HepG2 (cell line): Measurements from ENCODE around the gene STK24. TPM values are rescaled to one million over a fixed set of nuclear protein-coding genes. Genes with fewer than 3 reads are reported as not detected.

Experiments
- ATAC-seq: fragments of 200-7000 bp; cut with Tn5 transposase; 3 replicates; pipeline ENCODE4 v1.9.1; 2020; ENCODE audit warnings: mild to moderate bottlenecking, moderate library complexity
- BruUV-seq: library from RNA; stranded (reverse); fragments of 400-500 nt; replicated peaks from 2 replicates; lab custom pipeline; 2021; lab: Mats Ljungman, UMichigan
- CTCF ChIA-PET: fragments of 300-600 bp; formaldehyde crosslinking; extraction: SDS; loops from one replicate; lab custom pipeline; 2021; ENCODE audit warnings: low total read pairs, inconsistent platforms, low intra/inter-chr PET ratio; lab: Yijun Ruan, JAX
- POLR2A ChIA-PET: fragments of 350-600 bp; sonication (Branson Sonifier 250); formaldehyde crosslinking; loops from one replicate; lab custom pipeline; 2020; ENCODE audit warnings: antibody characterized with exemption, inconsistent platforms; lab: Yijun Ruan, JAX
- DNase-seq: peaks from one replicate; pipeline ENCODE4 v3.0.0-alpha.2; 2015; ENCODE audit warnings: low spot score
- FAIRE-seq: peaks from 3 replicates; lab custom pipeline; 2011; peaks lifted over from hg19 to GRCh38; lab: Jason Lieb, UNC
- H2AFZ ChIP-seq: one replicate; pipeline ENCODE4 v1.6.1; 2011; ENCODE audit warnings: low read length, inconsistent platforms
- H3K27ac ChIP-seq: fragments of 300-600 bp; 3 replicates; pipeline ENCODE4 v1.8.0; 2011; ENCODE audit warnings: mixed run types, mild to moderate bottlenecking, mixed read lengths, low read length, inconsistent platforms; ENCODE audit not compliant: insufficient read depth; ENCODE audit errors: extremely low read length
- H3K27me3 ChIP-seq, 2 experiments: fragments of 200-600 bp in 1 of 2; 2 replicates in 1 of 2; 3 replicates in 1 of 2; pipeline versions ENCODE4 v1.6.0 to v1.8.0; 2011; ENCODE audit warnings: low read length in 2 of 2, mild to moderate bottlenecking in 2 of 2, moderate library complexity in 2 of 2, inconsistent platforms in 1 of 2; ENCODE audit not compliant: insufficient read depth in 2 of 2, control insufficient read depth in 1 of 2
- H3K36me3 ChIP-seq, 2 experiments: fragments of 200-600 bp in 1 of 2; replicated peaks in 1 of 2; 2 replicates in 1 of 2; 3 replicates in 1 of 2; pipeline versions ENCODE4 v1.5.1 to v1.8.0; 2011; ENCODE audit warnings: low read length in 2 of 2, inconsistent platforms in 1 of 2; ENCODE audit not compliant: insufficient read depth in 2 of 2, control insufficient read depth in 1 of 2
- H3K4me1 ChIP-seq: 2 replicates; pipeline ENCODE4 v1.5.1; 2012; ENCODE audit warnings: low read length, inconsistent platforms; ENCODE audit not compliant: insufficient read depth
- H3K4me2 ChIP-seq: 2 replicates; pipeline ENCODE4 v1.6.0; 2011; ENCODE audit warnings: low read depth, low read length, inconsistent platforms
- H3K4me3 ChIP-seq, 3 experiments: fragments of 200-600 bp in 1 of 3; sonication (generic), shearing (Covaris generic) in 1 of 3; replicated peaks in 1 of 3; 2 replicates each; pipeline ENCODE4 v1.5.1; 2011 to 2016; ENCODE audit warnings: low read length in 3 of 3, inconsistent platforms in 2 of 3, low read depth in 2 of 3, mild to moderate bottlenecking in 2 of 3, control low read depth in 1 of 3, mixed read lengths in 1 of 3; ENCODE audit not compliant: insufficient read depth in 1 of 3
- H3K79me2 ChIP-seq: one replicate; pipeline ENCODE4 v1.6.1; 2011; ENCODE audit warnings: low read length, inconsistent platforms; ENCODE audit not compliant: insufficient read depth
- H3K9ac ChIP-seq: 2 replicates; pipeline ENCODE4 v1.6.0; 2011; ENCODE audit warnings: mild to moderate bottlenecking, low read depth, low read length, inconsistent platforms; ENCODE audit not compliant: insufficient read depth
- H3K9me3 ChIP-seq: 2 replicates; pipeline ENCODE4 v1.5.1; 2012; ENCODE audit warnings: mild to moderate bottlenecking, low read length
- H4K20me1 ChIP-seq: 2 replicates; pipeline ENCODE4 v1.6.0; 2011; ENCODE audit warnings: inconsistent platforms, mild to moderate bottlenecking, low read length, moderate library complexity; ENCODE audit not compliant: insufficient read depth
- HHEX ChIP-seq: IDR thresholded peaks from 2 replicates; pipeline ENCODE4 v1.6.1; 2016; ENCODE audit warnings: control low read depth
- JUN ChIP-seq: sonication (generic); formaldehyde crosslinking; IDR thresholded peaks from 2 replicates; pipeline ENCODE4 v1.4.0; 2020; ENCODE audit warnings: mild to moderate bottlenecking, missing genetic modification reagents
- KLF16 ChIP-seq, 2 experiments: sonication (generic) in 1 of 2; formaldehyde crosslinking in 1 of 2; IDR thresholded peaks; 2 replicates each; pipeline versions ENCODE4 v1.6.1 to v1.8.0; 2016 to 2023; ENCODE audit warnings: missing genetic modification reagents in 2 of 2, missing compliant biosample characterization in 1 of 2
- KMT2B ChIP-seq: IDR thresholded peaks from 2 replicates; pipeline ENCODE4 v1.6.1; 2016; ENCODE audit warnings: missing genetic modification reagents, missing compliant biosample characterization
- REL ChIP-seq: sonication (generic); formaldehyde crosslinking; conservative IDR thresholded peaks from 2 replicates; pipeline ENCODE4 v1.8.0; 2022; ENCODE audit warnings: mild to moderate bottlenecking, missing genetic modification reagents, moderate library complexity
- SAP130 ChIP-seq: IDR thresholded peaks from 2 replicates; pipeline ENCODE4 v1.6.1; 2016; ENCODE audit warnings: low read depth
- SMARCC2 ChIP-seq: fragments of 450-650 bp; IDR thresholded peaks from 2 replicates; pipeline ENCODE4 v1.6.1; 2017; ENCODE audit warnings: antibody characterized with exemption, mild to moderate bottlenecking
- ZEB1 ChIP-seq: IDR thresholded peaks from 2 replicates; pipeline ENCODE4 v1.6.1; 2012; ENCODE audit warnings: mild to moderate bottlenecking, low read depth, inconsistent platforms; ENCODE audit not compliant: insufficient replicate concordance
- ZMYM3 ChIP-seq: sonication (generic); formaldehyde crosslinking; IDR thresholded peaks from 2 replicates; pipeline ENCODE4 v1.5.1; 2020; ENCODE audit warnings: mild to moderate bottlenecking, missing genetic modification reagents
- ZNF335 ChIP-seq: sonication (generic); formaldehyde crosslinking; IDR thresholded peaks from 2 replicates; pipeline ENCODE4 v1.4.0; 2020; ENCODE audit warnings: missing genetic modification reagents
- ZNF556 ChIP-seq: sonication (generic); formaldehyde crosslinking; IDR thresholded peaks from 2 replicates; pipeline ENCODE4 v1.4.0; 2020; ENCODE audit warnings: mild to moderate bottlenecking, missing genetic modification reagents, borderline replicate concordance
- WGBS: methylation state at CpG from one replicate; pipeline ENCODE4 v1.1.6; 2017; ENCODE audit warnings: low lambda C conversion rate; 5-methylcytosine and 5-hydroxymethylcytosine counted together
- in situ Hi-C: cut with HindIII; loops from 2 replicates; pipeline ENCODE4 v1.10.0; 2017; ENCODE audit warnings: low pct_unique_long_range_greater_than_20kb; ENCODE audit not compliant: extremely low pct_ligation_motif_present
- intact Hi-C: fragments of 100-400 bp; cut with micrococcal nuclease; formaldehyde crosslinking; loops from one replicate; pipeline ENCODE4 v1.10.0; 2022; ENCODE audit not compliant: unreplicated experiment
- polyA plus RNA-seq, 8 experiments: library from polyadenylated mRNA; depleted of rRNA in 3 of 8; stranded (reverse) in 7 of 8; unstranded in 1 of 8; fragments of >200 nt; fragmentation: Illumina TruSeq in 4 of 8; extraction: Trizol in 4 of 8; gene quantifications; 2 replicates each; pipeline versions ENCODE4 v1.2.1 to v1.2.3, GENCODE V29; 2011 to 2016; ENCODE audit warnings: low read depth in 4 of 8, missing spikeins in 1 of 8, mixed read lengths in 1 of 8; ENCODE audit not compliant: insufficient read depth in 1 of 8
- total RNA-seq, 5 experiments: library from RNA; depleted of rRNA; stranded (reverse); fragments of >200 nt; fragmentation: Illumina TruSeq; extraction: Trizol; gene quantifications; 2 replicates each; pipeline ENCODE4 v1.2.3, GENCODE V29; 2016; ENCODE audit warnings: low read depth in 1 of 5
- TF ChIP-seq, protein P1 (sequence below): sonication (generic); formaldehyde crosslinking; IDR thresholded peaks from 2 replicates; pipeline ENCODE4 v1.8.1; 2023; ENCODE audit warnings: mild to moderate bottlenecking, inconsistent platforms, moderate library complexity, missing genetic modification reagents, borderline replicate concordance
- TF ChIP-seq, protein P2 (sequence below): sonication (generic); formaldehyde crosslinking; IDR thresholded peaks from 2 replicates; pipeline ENCODE4 v1.4.0; 2020; ENCODE audit warnings: missing genetic modification reagents
- TF ChIP-seq, protein P3 (sequence below): sonication (generic); formaldehyde crosslinking; IDR thresholded peaks from 2 replicates; pipeline ENCODE4 v1.4.0; 2020; ENCODE audit warnings: missing genetic modification reagents
- TF ChIP-seq, protein P4 (sequence below): sonication (generic); formaldehyde crosslinking; IDR thresholded peaks from 2 replicates; pipeline ENCODE4 v1.5.1; 2020; ENCODE audit warnings: mild to moderate bottlenecking, missing genetic modification reagents
- TF ChIP-seq, protein P5 (sequence below): sonication (generic); formaldehyde crosslinking; IDR thresholded peaks from 2 replicates; pipeline ENCODE4 v1.5.0; 2020; ENCODE audit warnings: missing genetic modification reagents

The STK24 gene
- total and polyA plus RNA-seq, 2 of the 13 experiments (the other 11 are each of a cell fraction or from before 2014, with no cell fraction given), result 51.3 to 73.0 TPM

DNA sequence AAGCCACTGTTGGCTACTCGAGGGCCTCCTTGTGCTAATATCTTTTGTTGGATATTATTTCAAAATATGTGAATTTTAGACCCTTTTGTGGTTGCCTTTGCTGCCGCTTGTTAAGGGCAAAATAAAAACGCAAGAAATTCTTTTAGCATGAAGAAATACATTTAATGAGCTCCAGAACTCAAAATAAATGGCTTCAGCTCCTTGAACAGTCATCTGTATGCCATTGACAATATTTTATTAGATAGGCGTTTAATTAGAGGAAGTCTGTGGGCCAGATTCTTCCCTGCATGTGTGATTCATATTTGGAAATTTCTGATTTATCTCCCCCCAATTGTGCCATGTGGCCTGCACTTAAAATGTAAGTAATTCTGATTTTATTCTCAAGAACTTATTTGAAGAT lies 177.2 kb downstream of the STK24 start:
- WGBS, result 98% methylated on average over 4 of the region's 4 CpGs
- Histone ChIP-seq H3K4me2 (no peak overlapping the region), H3K27ac (no peak overlapping the region), H3K9ac (no peak overlapping the region), H3K4me1 (peaks cover 21% of the 10 kb centered on the region), H3K9me3 (no peaks in the 10 kb centered on the region), H3K27me3 (no peaks in the 10 kb centered on the region), H4K20me1 (peaks cover 4% of the 10 kb centered on the region; the same call in 1 of the 2 replicates), H2AFZ (no peak overlapping the region), H3K4me3 (no peak overlapping the region), H3K79me2 (no peaks in the 10 kb centered on the region), H3K36me3 (peaks cover 24 to 73% of the 10 kb centered on the region in 2 experiments)
- ChIA-PET CTCF (no interaction called here), POLR2A (no interaction called here)
- no peak for DNase-seq
- intact Hi-C loops (loop anchor here (10.0 kb wide), 1 partner anchor 255 kb away; the partner anchor contains the start of gene FARP1), in situ Hi-C loops (no loop called here)
- FAIRE-seq, result no peak
- BruUV-seq, result no TSS peak
- ATAC-seq, result no peak
- TF ChIP-seq, protein P1, sequence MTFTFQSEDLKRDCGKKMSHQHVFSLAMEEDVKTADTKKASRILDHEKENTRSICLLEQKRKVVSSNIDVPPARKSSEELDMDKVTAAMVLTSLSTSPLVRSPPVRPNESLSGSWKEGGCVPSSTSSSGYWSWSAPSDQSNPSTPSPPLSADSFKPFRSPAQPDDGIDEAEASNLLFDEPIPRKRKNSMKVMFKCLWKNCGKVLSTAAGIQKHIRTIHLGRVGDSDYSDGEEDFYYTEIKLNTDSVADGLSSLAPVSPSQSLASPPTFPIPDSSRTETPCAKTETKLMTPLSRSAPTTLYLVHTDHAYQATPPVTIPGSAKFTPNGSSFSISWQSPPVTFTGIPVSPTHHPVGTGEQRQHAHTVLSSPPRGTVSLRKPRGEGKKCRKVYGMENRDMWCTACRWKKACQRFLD (CRISPR knock-in tag), result no peak
- no peak for TF ChIP-seq ZMYM3 (CRISPR knock-in tag)
- no peak for TF ChIP-seq KLF16 (CRISPR knock-in tag; IDR thresholded peaks at IDR 0.05)
- TF ChIP-seq JUN (CRISPR knock-in tag), result no peak
- TF ChIP-seq HHEX (CRISPR knock-in tag), result no peak
- TF ChIP-seq, protein P2, sequence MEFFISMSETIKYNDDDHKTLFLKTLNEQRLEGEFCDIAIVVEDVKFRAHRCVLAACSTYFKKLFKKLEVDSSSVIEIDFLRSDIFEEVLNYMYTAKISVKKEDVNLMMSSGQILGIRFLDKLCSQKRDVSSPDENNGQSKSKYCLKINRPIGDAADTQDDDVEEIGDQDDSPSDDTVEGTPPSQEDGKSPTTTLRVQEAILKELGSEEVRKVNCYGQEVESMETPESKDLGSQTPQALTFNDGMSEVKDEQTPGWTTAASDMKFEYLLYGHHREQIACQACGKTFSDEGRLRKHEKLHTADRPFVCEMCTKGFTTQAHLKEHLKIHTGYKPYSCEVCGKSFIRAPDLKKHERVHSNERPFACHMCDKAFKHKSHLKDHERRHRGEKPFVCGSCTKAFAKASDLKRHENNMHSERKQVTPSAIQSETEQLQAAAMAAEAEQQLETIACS (CRISPR knock-in tag), result no peak
- TF ChIP-seq SMARCC2, result no peak
- TF ChIP-seq, protein P3, sequence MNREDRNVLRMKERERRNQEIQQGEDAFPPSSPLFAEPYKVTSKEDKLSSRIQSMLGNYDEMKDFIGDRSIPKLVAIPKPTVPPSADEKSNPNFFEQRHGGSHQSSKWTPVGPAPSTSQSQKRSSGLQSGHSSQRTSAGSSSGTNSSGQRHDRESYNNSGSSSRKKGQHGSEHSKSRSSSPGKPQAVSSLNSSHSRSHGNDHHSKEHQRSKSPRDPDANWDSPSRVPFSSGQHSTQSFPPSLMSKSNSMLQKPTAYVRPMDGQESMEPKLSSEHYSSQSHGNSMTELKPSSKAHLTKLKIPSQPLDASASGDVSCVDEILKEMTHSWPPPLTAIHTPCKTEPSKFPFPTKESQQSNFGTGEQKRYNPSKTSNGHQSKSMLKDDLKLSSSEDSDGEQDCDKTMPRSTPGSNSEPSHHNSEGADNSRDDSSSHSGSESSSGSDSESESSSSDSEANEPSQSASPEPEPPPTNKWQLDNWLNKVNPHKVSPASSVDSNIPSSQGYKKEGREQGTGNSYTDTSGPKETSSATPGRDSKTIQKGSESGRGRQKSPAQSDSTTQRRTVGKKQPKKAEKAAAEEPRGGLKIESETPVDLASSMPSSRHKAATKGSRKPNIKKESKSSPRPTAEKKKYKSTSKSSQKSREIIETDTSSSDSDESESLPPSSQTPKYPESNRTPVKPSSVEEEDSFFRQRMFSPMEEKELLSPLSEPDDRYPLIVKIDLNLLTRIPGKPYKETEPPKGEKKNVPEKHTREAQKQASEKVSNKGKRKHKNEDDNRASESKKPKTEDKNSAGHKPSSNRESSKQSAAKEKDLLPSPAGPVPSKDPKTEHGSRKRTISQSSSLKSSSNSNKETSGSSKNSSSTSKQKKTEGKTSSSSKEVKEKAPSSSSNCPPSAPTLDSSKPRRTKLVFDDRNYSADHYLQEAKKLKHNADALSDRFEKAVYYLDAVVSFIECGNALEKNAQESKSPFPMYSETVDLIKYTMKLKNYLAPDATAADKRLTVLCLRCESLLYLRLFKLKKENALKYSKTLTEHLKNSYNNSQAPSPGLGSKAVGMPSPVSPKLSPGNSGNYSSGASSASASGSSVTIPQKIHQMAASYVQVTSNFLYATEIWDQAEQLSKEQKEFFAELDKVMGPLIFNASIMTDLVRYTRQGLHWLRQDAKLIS, result no peak
- TF ChIP-seq, protein P4, sequence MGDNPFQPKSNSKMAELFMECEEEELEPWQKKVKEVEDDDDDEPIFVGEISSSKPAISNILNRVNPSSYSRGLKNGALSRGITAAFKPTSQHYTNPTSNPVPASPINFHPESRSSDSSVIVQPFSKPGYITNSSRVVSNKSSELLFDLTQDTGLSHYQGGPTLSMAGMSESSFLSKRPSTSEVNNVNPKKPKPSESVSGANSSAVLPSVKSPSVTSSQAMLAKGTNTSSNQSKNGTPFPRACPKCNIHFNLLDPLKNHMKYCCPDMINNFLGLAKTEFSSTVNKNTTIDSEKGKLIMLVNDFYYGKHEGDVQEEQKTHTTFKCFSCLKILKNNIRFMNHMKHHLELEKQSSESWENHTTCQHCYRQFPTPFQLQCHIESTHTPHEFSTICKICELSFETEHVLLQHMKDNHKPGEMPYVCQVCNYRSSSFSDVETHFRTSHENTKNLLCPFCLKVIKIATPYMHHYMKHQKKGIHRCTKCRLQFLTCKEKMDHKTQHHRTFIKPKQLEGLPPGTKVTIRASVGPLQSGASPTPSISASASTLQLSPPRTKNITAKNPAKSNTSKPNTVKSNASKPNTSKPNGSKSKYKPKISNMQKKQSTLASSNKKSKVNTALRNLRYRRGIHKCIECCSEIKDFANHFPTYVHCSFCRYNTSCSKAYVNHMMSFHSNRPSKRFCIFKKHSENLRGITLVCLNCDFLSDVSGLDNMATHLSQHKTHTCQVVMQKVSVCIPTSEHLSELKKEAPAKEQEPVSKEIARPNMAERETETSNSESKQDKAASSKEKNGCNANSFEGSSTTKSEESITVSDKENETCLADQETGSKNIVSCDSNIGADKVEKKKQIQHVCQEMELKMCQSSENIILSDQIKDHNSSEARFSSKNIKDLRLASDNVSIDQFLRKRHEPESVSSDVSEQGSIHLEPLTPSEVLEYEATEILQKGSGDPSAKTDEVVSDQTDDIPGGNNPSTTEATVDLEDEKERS (CRISPR knock-in tag), result no peak
- no peak for TF ChIP-seq ZNF335 (CRISPR knock-in tag)
- no peak for TF ChIP-seq SAP130
- TF ChIP-seq ZEB1, result no peak
- no peak for TF ChIP-seq ZNF556 (CRISPR knock-in tag)
- TF ChIP-seq REL (CRISPR knock-in tag), result no peak
- TF ChIP-seq, protein P5, sequence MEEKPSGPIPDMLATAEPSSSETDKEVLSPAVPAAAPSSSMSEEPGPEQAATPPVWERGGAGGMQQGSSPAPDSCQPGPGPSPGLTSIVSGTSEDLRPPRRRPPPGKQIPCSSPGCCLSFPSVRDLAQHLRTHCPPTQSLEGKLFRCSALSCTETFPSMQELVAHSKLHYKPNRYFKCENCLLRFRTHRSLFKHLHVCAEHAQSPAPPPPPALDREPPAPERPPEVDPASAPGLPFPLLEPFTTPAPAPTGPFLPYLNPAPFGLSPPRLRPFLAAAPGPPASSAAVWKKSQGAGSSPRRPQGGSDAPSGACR (CRISPR knock-in tag), result no peak
- TF ChIP-seq KMT2B (CRISPR knock-in tag), result no peak
